Ishikawa (cell line): ENCODE data around the gene STK32C.

ENCODE experiments used
- CREB1 ChIP-seq: IDR thresholded peaks from 2 replicates; pipeline ENCODE4 v1.6.1; 2012; ENCODE audit warnings: low read depth
- EP300 ChIP-seq: IDR thresholded peaks from 2 replicates; pipeline ENCODE4 v1.6.1; 2012; ENCODE audit warnings: borderline replicate concordance
- FOXM1 ChIP-seq: IDR thresholded peaks from 2 replicates; pipeline ENCODE4 v1.6.1; 2012; ENCODE audit warnings: low read depth, borderline replicate concordance
- TCF12 ChIP-seq: IDR thresholded peaks from 2 replicates; pipeline ENCODE4 v1.6.1; 2012; ENCODE audit warnings: low read depth
- YY1 ChIP-seq: IDR thresholded peaks from 2 replicates; pipeline ENCODE4 v1.6.1; 2012; ENCODE audit warnings: low read depth
- TF ChIP-seq, protein P1 (sequence below): IDR thresholded peaks from 2 replicates; pipeline ENCODE4 v1.6.1; 2012
- TF ChIP-seq, protein P2 (sequence below): IDR thresholded peaks from 2 replicates; pipeline ENCODE4 v1.6.1; 2012; ENCODE audit warnings: low read depth, mild to moderate bottlenecking

DNA sequence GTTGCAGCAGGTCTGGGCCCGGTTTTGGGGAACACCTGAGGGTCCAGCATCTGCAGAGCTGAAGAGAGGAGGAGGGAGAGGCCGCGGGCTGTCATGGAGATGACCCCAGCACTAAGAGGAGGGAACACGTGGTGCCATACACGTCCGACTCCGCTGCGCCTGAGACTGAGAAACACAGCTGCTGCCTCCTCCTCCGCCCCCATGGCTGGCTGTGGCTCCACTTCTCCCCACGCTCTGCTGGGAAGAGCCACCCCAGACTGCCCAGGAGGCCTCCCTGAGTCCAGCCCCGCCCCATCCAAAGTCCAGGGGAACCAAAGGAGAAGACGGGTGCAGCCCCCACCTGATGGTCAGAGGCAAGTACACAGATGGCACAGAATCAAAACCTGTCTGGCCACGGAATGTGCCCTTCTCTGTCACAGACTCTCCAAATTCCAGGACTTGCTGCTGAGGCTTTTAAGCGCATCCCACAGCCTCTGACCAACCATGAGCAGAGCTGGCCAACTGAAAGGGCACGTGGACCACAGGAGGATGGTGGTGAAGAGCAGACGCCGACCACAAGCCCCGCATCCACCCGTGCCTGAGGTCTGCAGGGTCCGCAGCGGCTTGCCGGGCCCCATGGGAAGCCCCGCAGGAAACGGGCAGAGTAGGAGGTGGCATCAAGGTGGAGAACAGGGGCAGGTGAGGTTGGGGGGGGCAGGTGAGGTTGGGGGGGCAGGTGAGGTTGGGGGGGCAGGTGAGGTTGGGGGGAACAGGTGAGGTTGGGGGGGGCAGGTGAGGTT, 24.0 kb downstream of the STK32C start:
- TF ChIP-seq, protein P1, sequence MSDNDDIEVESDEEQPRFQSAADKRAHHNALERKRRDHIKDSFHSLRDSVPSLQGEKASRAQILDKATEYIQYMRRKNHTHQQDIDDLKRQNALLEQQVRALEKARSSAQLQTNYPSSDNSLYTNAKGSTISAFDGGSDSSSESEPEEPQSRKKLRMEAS: no peak
- TF ChIP-seq CREB1 (no peak), EP300 (no peak), FOXM1 (no peak), YY1 (no peak), TCF12 (no peak)
- TF ChIP-seq, protein P2, sequence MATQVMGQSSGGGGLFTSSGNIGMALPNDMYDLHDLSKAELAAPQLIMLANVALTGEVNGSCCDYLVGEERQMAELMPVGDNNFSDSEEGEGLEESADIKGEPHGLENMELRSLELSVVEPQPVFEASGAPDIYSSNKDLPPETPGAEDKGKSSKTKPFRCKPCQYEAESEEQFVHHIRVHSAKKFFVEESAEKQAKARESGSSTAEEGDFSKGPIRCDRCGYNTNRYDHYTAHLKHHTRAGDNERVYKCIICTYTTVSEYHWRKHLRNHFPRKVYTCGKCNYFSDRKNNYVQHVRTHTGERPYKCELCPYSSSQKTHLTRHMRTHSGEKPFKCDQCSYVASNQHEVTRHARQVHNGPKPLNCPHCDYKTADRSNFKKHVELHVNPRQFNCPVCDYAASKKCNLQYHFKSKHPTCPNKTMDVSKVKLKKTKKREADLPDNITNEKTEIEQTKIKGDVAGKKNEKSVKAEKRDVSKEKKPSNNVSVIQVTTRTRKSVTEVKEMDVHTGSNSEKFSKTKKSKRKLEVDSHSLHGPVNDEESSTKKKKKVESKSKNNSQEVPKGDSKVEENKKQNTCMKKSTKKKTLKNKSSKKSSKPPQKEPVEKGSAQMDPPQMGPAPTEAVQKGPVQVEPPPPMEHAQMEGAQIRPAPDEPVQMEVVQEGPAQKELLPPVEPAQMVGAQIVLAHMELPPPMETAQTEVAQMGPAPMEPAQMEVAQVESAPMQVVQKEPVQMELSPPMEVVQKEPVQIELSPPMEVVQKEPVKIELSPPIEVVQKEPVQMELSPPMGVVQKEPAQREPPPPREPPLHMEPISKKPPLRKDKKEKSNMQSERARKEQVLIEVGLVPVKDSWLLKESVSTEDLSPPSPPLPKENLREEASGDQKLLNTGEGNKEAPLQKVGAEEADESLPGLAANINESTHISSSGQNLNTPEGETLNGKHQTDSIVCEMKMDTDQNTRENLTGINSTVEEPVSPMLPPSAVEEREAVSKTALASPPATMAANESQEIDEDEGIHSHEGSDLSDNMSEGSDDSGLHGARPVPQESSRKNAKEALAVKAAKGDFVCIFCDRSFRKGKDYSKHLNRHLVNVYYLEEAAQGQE: no peak
